CD14-positive monocyte (primary cell): Measurements from ENCODE around the gene CNOT1. TPM values are rescaled to one million over a fixed set of nuclear protein-coding genes. Genes with fewer than 3 reads are reported as not detected.

Source experiments
- DNase-seq, 3 donors: peaks; one replicate each; pipeline ENCODE4 v3.0.0-alpha.2; 2011 to 2022
- H2AFZ ChIP-seq: 2 replicates; pipeline ENCODE4 v1.6.0; 2012; ENCODE audit warnings: mild to moderate bottlenecking, low read depth, low read length, inconsistent platforms; ENCODE audit not compliant: insufficient read depth, poor library complexity, severe bottlenecking
- H3K27ac ChIP-seq, 2 donors: 1 replicate in 1 of 2; 2 replicates in 1 of 2; pipeline ENCODE4 v1.5.1; 2012 to 2013; ENCODE audit warnings: low read length in 2 of 2, control low read depth in 1 of 2, inconsistent platforms in 1 of 2, low read depth in 1 of 2, mild to moderate bottlenecking in 1 of 2
- H3K27me3 ChIP-seq, 2 donors: one replicate each; pipeline versions ENCODE4 v1.6.0 to v1.6.1; 2011 to 2013; ENCODE audit warnings: low read length in 2 of 2; ENCODE audit not compliant: control insufficient read depth in 2 of 2, insufficient read depth in 2 of 2
- H3K36me3 ChIP-seq, 2 donors: replicated peaks in 1 of 2; 1 replicate in 1 of 2; 2 replicates in 1 of 2; pipeline versions ENCODE4 v1.5.1 to v1.6.1; 2012 to 2013; ENCODE audit warnings: low read length in 2 of 2, control low read depth in 1 of 2, inconsistent platforms in 1 of 2, mild to moderate bottlenecking in 1 of 2; ENCODE audit not compliant: insufficient read depth in 2 of 2, control insufficient read depth in 1 of 2
- H3K4me1 ChIP-seq, 2 donors: 1 replicate in 1 of 2; 2 replicates in 1 of 2; pipeline versions ENCODE4 v1.5.1 to v1.6.1; 2012 to 2013; ENCODE audit warnings: low read length in 2 of 2, control low read depth in 1 of 2, inconsistent platforms in 1 of 2, mild to moderate bottlenecking in 1 of 2, moderate library complexity in 1 of 2; ENCODE audit not compliant: insufficient read depth in 2 of 2, control insufficient read depth in 1 of 2
- H3K4me2 ChIP-seq: replicated peaks from 2 replicates; pipeline ENCODE3; 2012; ENCODE audit warnings: low read length, moderate library complexity, mild to moderate bottlenecking; ENCODE audit not compliant: poor library complexity, severe bottlenecking; ENCODE audit errors: extremely low read depth
- H3K4me3 ChIP-seq, 3 experiments: fragments of 200-600 bp in 1 of 3; sonication (generic) in 1 of 3; replicated peaks in 1 of 3; 1 replicate in 2 of 3; 2 replicates in 1 of 3; pipeline ENCODE4 v1.5.1; 2011 to 2013; ENCODE audit warnings: low read length in 3 of 3, mild to moderate bottlenecking in 3 of 3, control low read depth in 2 of 3, low read depth in 2 of 3, inconsistent platforms in 1 of 3, moderate library complexity in 1 of 3
- H3K79me2 ChIP-seq: 2 replicates; pipeline ENCODE4 v1.6.0; 2012; ENCODE audit warnings: mild to moderate bottlenecking, control low read depth, inconsistent platforms, low read length, moderate library complexity; ENCODE audit not compliant: insufficient read depth
- H3K9ac ChIP-seq: 2 replicates; pipeline ENCODE4 v1.6.0; 2017; ENCODE audit warnings: low read length, mild to moderate bottlenecking; ENCODE audit not compliant: insufficient read depth, poor library complexity, severe bottlenecking
- H3K9me3 ChIP-seq, 2 donors: replicated peaks in 1 of 2; 1 replicate in 1 of 2; 2 replicates in 1 of 2; pipeline versions ENCODE4 v1.5.1 to v1.6.1; 2012 to 2013; ENCODE audit warnings: low read length in 2 of 2, control low read depth in 1 of 2; ENCODE audit not compliant: control insufficient read depth in 1 of 2, insufficient read depth in 1 of 2
- H4K20me1 ChIP-seq: 2 replicates; pipeline ENCODE4 v1.6.0; 2012; ENCODE audit warnings: mild to moderate bottlenecking, low read length, control low read depth, moderate library complexity; ENCODE audit not compliant: insufficient read depth
- H3K27ac Mint-ChIP-seq, 7 donors: one replicate each; pipeline ENCODE4 v1.8.0; 2020; ENCODE audit warnings: mild to moderate bottlenecking in 7 of 7, mixed read lengths in 7 of 7, moderate library complexity in 6 of 7, inconsistent platforms in 2 of 7
- H3K27me3 Mint-ChIP-seq, 3 donors: one replicate each; pipeline ENCODE4 v1.8.0; 2021 to 2022; ENCODE audit warnings: low read depth in 3 of 3, mild to moderate bottlenecking in 3 of 3, mixed read lengths in 3 of 3, moderate library complexity in 3 of 3, inconsistent platforms in 1 of 3
- H3K36me3 Mint-ChIP-seq, 2 donors: one replicate each; pipeline ENCODE4 v1.8.0; 2020; ENCODE audit warnings: mixed read lengths in 2 of 2, inconsistent platforms in 1 of 2, mild to moderate bottlenecking in 1 of 2
- H3K4me1 Mint-ChIP-seq: one replicate; pipeline ENCODE4 v1.8.0; 2020; ENCODE audit warnings: mild to moderate bottlenecking, mixed read lengths
- H3K4me3 Mint-ChIP-seq, 2 donors: one replicate each; pipeline ENCODE4 v1.8.0; 2020; ENCODE audit warnings: mild to moderate bottlenecking in 2 of 2, mixed read lengths in 2 of 2, moderate library complexity in 1 of 2
- H3K9me3 Mint-ChIP-seq, 7 donors: one replicate each; pipeline ENCODE4 v1.8.0; 2020 to 2022; ENCODE audit warnings: mixed read lengths in 7 of 7, mild to moderate bottlenecking in 6 of 7, moderate library complexity in 6 of 7, inconsistent platforms in 2 of 7
- CTCF ChIP-seq: fragments of 200-600 bp; IDR thresholded peaks from one replicate; pipeline ENCODE4 v1.8.0; 2022; ENCODE audit warnings: antibody characterized with exemption, mild to moderate bottlenecking
- WGBS: methylation state at CpG from one replicate; pipeline ENCODE4 v1.1.5; 2013; ENCODE audit warnings: missing lambda C conversion rate; ENCODE audit not compliant: insufficient coverage; 5-methylcytosine and 5-hydroxymethylcytosine counted together
- intact Hi-C, 2 donors: fragments of 100-400 bp; cut with micrococcal nuclease; formaldehyde crosslinking; loops; one replicate each; pipeline versions ENCODE4 v1.15.0 to v1.15.1; 2023
- polyA plus RNA-seq, 3 donors: library from polyadenylated mRNA; depleted of rRNA in 1 of 3; unstranded in 2 of 3; stranded (reverse) in 1 of 3; fragments of 300-500 nt in 2 of 3; fragments of >200 nt in 1 of 3; fragmentation: Illumina TruSeq in 2 of 3; gene quantifications; 1 replicate in 2 of 3; 2 replicates in 1 of 3; pipeline ENCODE4 v1.2.3, GENCODE V29; 2012 to 2021

The CNOT1 gene
- polyA plus RNA-seq, 3 donors: 50.8 to 182 (median 60.8) TPM

GRCh38 chr16:58591083-58591482 lies 38.5 kb downstream of the CNOT1 start:
- no peak overlapping the region for H3K27ac ChIP-seq
- no peaks in the 10 kb centered on the region for H3K9me3 Mint-ChIP-seq
- no peak overlapping the region for H2AFZ ChIP-seq
- peaks cover 84% of the 10 kb centered on the region for H4K20me1 ChIP-seq
- no peak for TF ChIP-seq CTCF
- H3K36me3 ChIP-seq: peaks cover 67 to 96% of the 10 kb centered on the region in 2 donors
- no peaks in the 10 kb centered on the region for H3K27me3 ChIP-seq
- peaks cover 81 to 91% of the 10 kb centered on the region in 2 donors for H3K36me3 Mint-ChIP-seq
- DNase-seq: no peak
- no peak overlapping the region for H3K9ac ChIP-seq
- H3K9me3 ChIP-seq: no peaks in the 10 kb centered on the region
- WGBS: no CpG with 5 or more reads among the region's 4 CpGs
- H3K4me3 ChIP-seq: no peak overlapping the region
- intact Hi-C loops: no loop called here
- no peaks in the 10 kb centered on the region for H3K4me1 ChIP-seq
- no peaks in the 10 kb centered on the region for H3K27me3 Mint-ChIP-seq
- peaks cover 68% of the 10 kb centered on the region for H3K79me2 ChIP-seq
- peak overlapping the region in 1 of 7 donors; percentile 43 for H3K27ac Mint-ChIP-seq
- H3K4me3 Mint-ChIP-seq: no peak overlapping the region
- no peak overlapping the region for H3K4me2 ChIP-seq
- peaks cover 9% of the 10 kb centered on the region for H3K4me1 Mint-ChIP-seq

DNA sequence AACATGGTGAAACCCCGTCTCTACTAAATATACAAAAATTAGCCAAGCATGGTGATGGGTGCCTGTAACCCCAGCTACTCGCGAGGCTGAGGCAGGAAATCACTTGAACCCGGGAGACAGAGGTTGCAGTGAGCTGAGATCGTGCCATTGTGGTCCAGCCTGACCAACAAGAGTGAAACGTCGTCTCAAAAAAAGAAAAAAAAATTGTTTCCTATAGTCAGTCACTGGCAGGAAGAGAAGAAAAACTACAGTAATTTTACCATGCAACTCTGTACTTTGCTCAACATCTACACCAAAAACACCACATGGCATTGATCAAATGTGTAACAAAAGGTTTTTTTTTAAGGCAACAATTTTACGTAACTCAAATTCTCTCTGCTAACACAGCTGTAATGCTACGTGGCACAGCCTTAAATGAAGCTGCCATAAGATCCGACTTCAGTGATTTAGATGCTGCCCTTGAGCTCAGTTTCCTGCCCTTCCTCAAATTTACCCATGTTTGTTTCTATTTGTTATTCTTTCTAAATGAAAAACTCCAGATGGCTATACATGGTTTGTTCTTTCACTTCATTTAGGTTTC lies 40.2 kb downstream of the CNOT1 start:
- Mint-ChIP-seq H3K9me3 (no peaks in the 10 kb centered on the region), H3K4me1 (no peaks in the 10 kb centered on the region), H3K4me3 (no peak overlapping the region), H3K27ac (peak overlapping the region in 1 of 7 donors; percentile 46), H3K27me3 (no peaks in the 10 kb centered on the region), H3K36me3 (peaks cover 86 to 92% of the 10 kb centered on the region in 2 donors)
- Histone ChIP-seq H2AFZ (no peak overlapping the region), H3K79me2 (peaks cover 58% of the 10 kb centered on the region), H3K27ac (peak overlapping the region in 1 of 2 donors; percentile 51), H3K4me1 (no peaks in the 10 kb centered on the region), H3K36me3 (peaks cover 75 to 98% of the 10 kb centered on the region in 2 donors), H3K4me3 (no peak overlapping the region), H3K9me3 (no peaks in the 10 kb centered on the region), H3K4me2 (no peak overlapping the region), H3K27me3 (no peaks in the 10 kb centered on the region), H3K9ac (no peak overlapping the region), H4K20me1 (peaks cover 79% of the 10 kb centered on the region)
- 100% methylated on average over 1 of the region's 10 CpGs for WGBS
- no peak for TF ChIP-seq CTCF
- intact Hi-C loops: no loop called here
- DNase-seq: no peak
